GM12878 (cell line): ENCODE results near the gene VPS45. TPM values are rescaled to one million over a fixed set of nuclear protein-coding genes. Genes with fewer than 3 reads are reported as not detected.

ENCODE experiments used
- ATAC-seq: fragments of 200-7000 bp; cut with Tn5 transposase; 3 replicates; pipeline ENCODE4 v1.9.1; 2020; ENCODE audit warnings: mild to moderate bottlenecking, moderate library complexity
- BruUV-seq: library from RNA; stranded (reverse); fragments of 400-500 nt; replicated peaks from 2 replicates; lab custom pipeline; 2021; lab: Mats Ljungman, UMichigan
- CTCF ChIA-PET: fragments of 300-600 bp; sonication (Branson Sonifier 250); formaldehyde crosslinking; extraction: SDS; loops from one replicate; lab custom pipeline; 2021; ENCODE audit warnings: inconsistent platforms; lab: Yijun Ruan, JAX
- POLR2A ChIA-PET: fragments of 350-600 bp; formaldehyde crosslinking; extraction: SDS; loops from one replicate; lab custom pipeline; 2021; ENCODE audit warnings: inconsistent platforms; lab: Charles Lee
- RAD21 ChIA-PET: fragments of 300-600 bp; sonication (Branson Sonifier 250); formaldehyde crosslinking; loops from one replicate; lab custom pipeline; 2023; ENCODE audit warnings: antibody characterized with exemption; ENCODE audit not compliant: unreplicated experiment; lab: Charles Lee
- SMC1A ChIA-PET: fragments of 300-600 bp; sonication (Branson Sonifier 250); formaldehyde crosslinking; loops from one replicate; lab custom pipeline; 2023; ENCODE audit not compliant: unreplicated experiment, uncharacterized antibody; lab: Charles Lee
- DNase-seq: peaks from one replicate; pipeline ENCODE4 v3.0.0-alpha.2; 2011; ENCODE audit warnings: low read depth, low spot score
- FAIRE-seq: peaks from 3 replicates; lab custom pipeline; 2011; peaks lifted over from hg19 to GRCh38; lab: Jason Lieb, UNC
- H2AFZ ChIP-seq: 2 replicates; pipeline ENCODE4 v1.6.0; 2011; ENCODE audit warnings: low read depth, low read length, control low read depth; ENCODE audit not compliant: control insufficient read depth
- H3K27ac ChIP-seq: 2 replicates; pipeline ENCODE4 v1.5.1; 2011; ENCODE audit warnings: control low read depth; ENCODE audit not compliant: control insufficient read depth, insufficient read depth
- H3K27me3 ChIP-seq, 2 experiments: replicated peaks in 1 of 2; 2 replicates each; pipeline versions ENCODE4 v1.6.0 to v1.6.1; 2011; ENCODE audit warnings: low read length in 1 of 2; ENCODE audit not compliant: control insufficient read depth in 2 of 2, insufficient read depth in 2 of 2
- H3K36me3 ChIP-seq, 2 experiments: 2 replicates each; pipeline ENCODE4 v1.5.1; 2011; ENCODE audit warnings: low read length in 1 of 2; ENCODE audit not compliant: control insufficient read depth in 2 of 2, insufficient read depth in 2 of 2
- H3K4me1 ChIP-seq: 2 replicates; pipeline ENCODE4 v1.6.1; 2011; ENCODE audit warnings: mild to moderate bottlenecking, low read length, moderate library complexity, mixed read lengths; ENCODE audit not compliant: control insufficient read depth, insufficient read depth
- H3K4me2 ChIP-seq: 2 replicates; pipeline ENCODE4 v1.6.0; 2011; ENCODE audit warnings: control low read depth; ENCODE audit not compliant: control insufficient read depth, insufficient read depth
- H3K4me3 ChIP-seq: fragments of 200-600 bp; sonication (generic); 2 replicates; pipeline ENCODE4 v1.5.1; 2016
- H3K79me2 ChIP-seq: 2 replicates; pipeline ENCODE4 v1.6.0; 2011; ENCODE audit warnings: low read length; ENCODE audit not compliant: control insufficient read depth, insufficient read depth
- H3K9ac ChIP-seq: 2 replicates; pipeline ENCODE4 v1.8.0; 2011; ENCODE audit warnings: low read length, control low read depth, mixed read lengths; ENCODE audit not compliant: control insufficient read depth, insufficient read depth
- H3K9me3 ChIP-seq: replicated peaks from 3 replicates; pipeline ENCODE4 v1.5.1; 2011; ENCODE audit warnings: mild to moderate bottlenecking, low read length; ENCODE audit not compliant: control insufficient read depth, insufficient read depth
- H4K20me1 ChIP-seq: 2 replicates; pipeline ENCODE4 v1.6.0; 2011; ENCODE audit not compliant: control insufficient read depth, insufficient read depth
- BACH1 ChIP-seq: fragments of 450-650 bp; IDR thresholded peaks from 2 replicates; pipeline ENCODE4 v1.6.1; 2017; ENCODE audit warnings: mild to moderate bottlenecking, borderline replicate concordance
- CHD1 ChIP-seq: IDR thresholded peaks from 2 replicates; pipeline ENCODE4 v1.6.1; 2012; ENCODE audit warnings: low read depth, low read length, improper control_type of control experiment
- IKZF2 ChIP-seq, 2 experiments: fragments of 450-650 bp; IDR thresholded peaks; 2 replicates each; pipeline ENCODE4 v1.6.1; 2017; ENCODE audit warnings: mild to moderate bottlenecking in 2 of 2, moderate library complexity in 2 of 2
- MEF2B ChIP-seq: fragments of 450-650 bp; IDR thresholded peaks from 2 replicates; pipeline ENCODE4 v1.6.1; 2018; ENCODE audit warnings: mild to moderate bottlenecking, moderate library complexity; ENCODE audit not compliant: partially characterized antibody, poor library complexity, severe bottlenecking
- MTA2 ChIP-seq: fragments of 450-650 bp; IDR thresholded peaks from 2 replicates; pipeline ENCODE4 v1.6.1; 2016; ENCODE audit warnings: low read depth, mild to moderate bottlenecking, moderate library complexity
- POLR2A ChIP-seq: IDR thresholded peaks from 2 replicates; pipeline ENCODE4 v1.6.1; 2011; ENCODE audit warnings: low read depth, mild to moderate bottlenecking, low read length
- POLR2AphosphoS2 ChIP-seq: IDR thresholded peaks from 2 replicates; pipeline ENCODE4 v1.6.1; 2011; ENCODE audit warnings: low read depth, mild to moderate bottlenecking, low read length, improper control_type of control experiment, moderate library complexity
- POLR2AphosphoS5 ChIP-seq: IDR thresholded peaks from 2 replicates; pipeline ENCODE4 v1.6.1; 2011; ENCODE audit warnings: mild to moderate bottlenecking, low read length, inconsistent platforms
- WGBS: methylation state at CpG from one replicate; pipeline ENCODE4 v1.1.6; 2016; ENCODE audit warnings: low lambda C conversion rate; ENCODE audit not compliant: insufficient replicate concordance, insufficient coverage; ENCODE audit errors: missing lambda C conversion rate; 5-methylcytosine and 5-hydroxymethylcytosine counted together
- in situ Hi-C: fragments of 300-500 bp; cut with MboI; formaldehyde crosslinking; loops from 9 replicates; pipeline ENCODE4 v1.14.3; 2018; ENCODE audit warnings: mixed read lengths
- intact Hi-C: fragments of 100-400 bp; cut with micrococcal nuclease; formaldehyde crosslinking; loops from one replicate; pipeline ENCODE4 v1.14.2; 2022; ENCODE audit not compliant: unreplicated experiment
- polyA plus RNA-seq, 11 experiments: library from polyadenylated mRNA; depleted of rRNA in 4 of 11; unstranded in 6 of 11; stranded (reverse) in 5 of 11; fragments of >200 nt; fragmentation: Nextera tagmentation in 4 of 11; fragmentation: Illumina TruSeq in 1 of 11; extraction: Ambion mirVana in 4 of 11; extraction: Trizol in 1 of 11; gene quantifications; 1 replicate in 1 of 11; 2 replicates in 10 of 11; pipeline versions ENCODE4 v1.2.1 to v1.2.3, GENCODE V29; 2011 to 2016; ENCODE audit warnings: inconsistent platforms in 2 of 11, missing spikeins in 2 of 11, low read depth in 1 of 11
- total RNA-seq, 4 experiments: library from RNA; depleted of rRNA in 3 of 4; stranded (reverse); fragments of >200 nt in 3 of 4; fragmentation: Illumina TruSeq in 1 of 4; extraction: Trizol in 1 of 4; gene quantifications; 2 replicates each; pipeline versions ENCODE4 v1.2.1 to v1.2.3, GENCODE V29; 2013 to 2021

The VPS45 gene
- total and polyA plus RNA-seq, 10 of the 15 experiments (the other 5 are each of a cell fraction or from before 2014, with no cell fraction given) = 24.4 to 48.7 (median 34.5) TPM

GRCh38 chr1:150152772-150153456, 85.3 kb downstream of the VPS45 start:
- TF ChIP-seq BACH1 (no peak), POLR2AphosphoS5 (peak; percentile 12; the same call in 1 of the 2 replicates), MTA2 (no peak), CHD1 (no peak), IKZF2 (IDR thresholded peaks at IDR 0.05) (0 out of 4 replicates have a peak, but pooled peaks of 1 of the 2 experiments have one; percentile 10)
- Histone ChIP-seq H3K4me3 (peak overlapping the region; percentile 100), H3K4me1 (peaks cover 18% of the 10 kb centered on the region), H2AFZ (no peak overlapping the region), H3K36me3 (peaks cover 15 to 32% of the 10 kb centered on the region in 2 experiments), H3K4me2 (peak overlapping the region; percentile 92), H4K20me1 (no peaks in the 10 kb centered on the region), H3K79me2 (peaks cover 76% of the 10 kb centered on the region), H3K27ac (peak overlapping the region; percentile 66), H3K9me3 (no peaks in the 10 kb centered on the region), H3K9ac (peak overlapping the region; percentile 100), H3K27me3 (no peaks in the 10 kb centered on the region)
- intact Hi-C loops = no loop called here
- ChIA-PET POLR2A (interaction anchor here (1.1 to 5.6 kb wide), 4 partner anchors 9 to 143 kb away, joined by 3 to 120 read pairs (median 5); partner anchors contain the start of genes ANP32E, OTUD7B and VPS45), RAD21 (interaction anchor here (0.5 to 6.1 kb wide), 5 partner anchors 9 to 1044 kb away, joined by 3 to 65 read pairs (median 3); no protein-coding TSS in a partner anchor), CTCF (interaction anchor here (0.7 to 6.1 kb wide), 7 partner anchors 11 to 191 kb away, joined by 3 to 78 read pairs (median 3); partner anchors contain the start of gene VPS45), SMC1A (interaction anchor here (0.8 to 5.6 kb wide), 5 partner anchors 8 to 80 kb away, joined by 3 to 73 read pairs (median 6); no protein-coding TSS in a partner anchor)
- in situ Hi-C loops = no loop called here
- FAIRE-seq (no peak), DNase-seq (no peak), ATAC-seq (no peak)
- no TSS peak for BruUV-seq
- 80% methylated on average over 8 of the region's 8 CpGs for WGBS

DNA sequence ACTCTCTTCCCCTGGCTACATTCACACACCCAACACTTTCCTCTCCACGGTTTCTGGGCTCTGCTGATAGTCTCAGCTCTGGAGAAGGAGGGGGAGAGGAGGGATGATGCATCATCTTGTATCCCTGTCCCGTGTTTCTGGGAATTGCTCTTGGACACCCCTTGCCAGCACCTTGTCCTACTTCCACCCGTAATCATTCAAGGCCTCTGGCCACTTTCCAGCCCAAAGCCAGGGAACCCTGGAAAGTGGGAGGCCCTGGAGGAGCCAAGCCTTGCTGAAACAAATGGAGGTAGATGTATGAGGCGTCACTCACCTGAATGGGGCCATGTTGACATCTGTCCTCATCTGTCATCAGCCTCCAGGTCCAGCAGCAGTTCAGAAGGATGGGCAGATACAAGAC, 86.6 kb downstream of the VPS45 start:
- POLR2A ChIA-PET = interaction anchor here (0.5 to 0.6 kb wide), 2 partner anchors 23 to 74 kb away, joined by 3 read pairs; no protein-coding TSS in a partner anchor
- intact Hi-C loops = no loop called here

More for the DNA sequence above, 86.6 kb downstream of the VPS45 start:
- in situ Hi-C loops = no loop called here
- DNase-seq (no peak), FAIRE-seq (no peak), ATAC-seq (no peak)
- Histone ChIP-seq H3K36me3 (peaks cover 15 to 40% of the 10 kb centered on the region in 2 experiments), H4K20me1 (no peaks in the 10 kb centered on the region), H3K79me2 (peaks cover 78% of the 10 kb centered on the region), H3K9me3 (no peaks in the 10 kb centered on the region), H3K4me1 (peaks cover 28% of the 10 kb centered on the region), H3K4me2 (peak overlapping the region; percentile 92), H3K4me3 (peak overlapping the region; percentile 41; the same call in 1 of the 2 replicates), H3K27ac (peak overlapping the region; percentile 44), H3K27me3 (no peaks in the 10 kb centered on the region), H3K9ac (peak overlapping the region; percentile 21), H2AFZ (no peak overlapping the region)
- CTCF ChIA-PET = interaction anchor here (6.1 to 19.2 kb wide), 2 partner anchors 10 to 79 kb away, joined by 78 to 577 read pairs; partner anchors contain the start of gene VPS45
- RAD21 ChIA-PET = interaction anchor here (6.1 kb wide), 1 partner anchor 8 kb away, joined by 65 read pairs; no protein-coding TSS in a partner anchor
- TF ChIP-seq POLR2AphosphoS5 = peak; percentile 67
- peak; percentile 32; the same call in 1 of the 2 replicates for TF ChIP-seq POLR2AphosphoS2
- TF ChIP-seq MEF2B = no peak
- peak; percentile 43 for TF ChIP-seq POLR2A
- SMC1A ChIA-PET = interaction anchor here (1.1 kb wide), 1 partner anchor 15 kb away, joined by 3 read pairs; no protein-coding TSS in a partner anchor
- no TSS peak for BruUV-seq
- 79% methylated on average over 4 of the region's 4 CpGs for WGBS
